Measurements from ENCODE around the gene MREG.
A peak's percentile ranks its signal among the peaks of the same experiment; 100 is the strongest.

Gene MREG, protein sequence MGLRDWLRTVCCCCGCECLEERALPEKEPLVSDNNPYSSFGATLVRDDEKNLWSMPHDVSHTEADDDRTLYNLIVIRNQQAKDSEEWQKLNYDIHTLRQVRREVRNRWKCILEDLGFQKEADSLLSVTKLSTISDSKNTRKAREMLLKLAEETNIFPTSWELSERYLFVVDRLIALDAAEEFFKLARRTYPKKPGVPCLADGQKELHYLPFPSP

GRCh38 chr2:216013080-216013909 is at the start of gene MREG:
Gene MREG, minus strand, starts transcription at chr2:216013551. Its CDS starts 224 bp downstream, at chr2:216013327.
- FAIRE-seq (no peak), DNase-seq (ENCODE audit: low spot score) (peak; percentile 50)

DNA sequence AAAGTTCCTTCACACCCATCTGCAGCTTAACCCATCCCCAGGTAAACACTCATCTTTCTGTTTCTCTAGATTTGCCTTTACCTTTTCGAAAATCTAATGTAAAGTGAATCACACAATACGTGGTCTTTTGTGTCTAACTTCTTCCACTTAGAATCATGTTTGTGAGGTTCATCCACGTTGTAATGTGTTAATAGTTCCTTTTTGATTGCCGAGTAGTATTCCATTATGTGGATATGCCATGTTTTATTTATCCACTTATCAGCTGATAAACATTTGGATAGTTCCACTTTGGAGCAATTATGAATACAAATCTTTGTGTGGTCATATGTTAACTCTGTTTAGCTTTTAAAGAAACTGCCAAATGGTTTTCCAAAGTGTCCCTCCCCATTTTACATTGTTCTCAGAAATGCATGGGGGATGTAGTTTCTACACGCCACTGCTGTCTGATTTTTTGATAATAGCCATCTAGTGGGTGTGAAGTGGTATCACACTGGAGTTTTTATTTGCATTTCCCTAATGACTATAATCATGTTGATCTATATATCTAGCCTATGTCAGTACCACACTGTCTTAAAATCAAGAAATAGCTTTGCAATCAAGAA is 46.0 kb upstream of the MREG start:
- no peak for FAIRE-seq

GRCh38 chr2:216057688-216058193 is 44.4 kb upstream of the MREG start:
- FAIRE-seq: peak; percentile 100
- DNase-seq (ENCODE audit: low spot score): peak; percentile 100

More for the DNA sequence above, 46.0 kb upstream of the MREG start:
- peak; percentile 6 for DNase-seq (ENCODE audit: low spot score)

GRCh38 chr2:216056739-216057138 is 43.4 kb upstream of the MREG start:
- peak; percentile 26 for DNase-seq (ENCODE audit: low spot score)
- FAIRE-seq: no peak

GRCh38 chr2:216055680-216056079 is 42.3 kb upstream of the MREG start:
- FAIRE-seq: no peak
- DNase-seq (ENCODE audit: low spot score): no peak

DNA sequence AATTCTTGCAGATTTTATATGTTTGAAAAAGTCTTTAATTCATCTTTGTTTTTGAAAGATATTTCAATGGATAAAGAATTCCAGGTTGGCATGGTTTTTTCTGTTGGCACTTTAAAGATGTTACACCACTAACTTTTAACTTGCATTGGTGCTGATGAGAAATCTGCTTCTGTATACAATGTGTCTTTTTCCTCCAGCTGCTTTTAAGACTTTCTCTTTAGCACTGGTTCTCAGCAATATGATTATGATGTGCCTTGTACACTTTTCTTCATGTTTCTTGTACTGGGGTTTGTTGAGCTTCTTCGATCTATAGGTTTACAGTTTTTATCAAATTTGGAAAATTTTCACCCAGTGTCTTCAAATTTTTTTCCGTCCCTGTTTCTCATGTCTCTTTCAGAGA is 39.1 kb upstream of the MREG start:
- FAIRE-seq: no peak

DNA sequence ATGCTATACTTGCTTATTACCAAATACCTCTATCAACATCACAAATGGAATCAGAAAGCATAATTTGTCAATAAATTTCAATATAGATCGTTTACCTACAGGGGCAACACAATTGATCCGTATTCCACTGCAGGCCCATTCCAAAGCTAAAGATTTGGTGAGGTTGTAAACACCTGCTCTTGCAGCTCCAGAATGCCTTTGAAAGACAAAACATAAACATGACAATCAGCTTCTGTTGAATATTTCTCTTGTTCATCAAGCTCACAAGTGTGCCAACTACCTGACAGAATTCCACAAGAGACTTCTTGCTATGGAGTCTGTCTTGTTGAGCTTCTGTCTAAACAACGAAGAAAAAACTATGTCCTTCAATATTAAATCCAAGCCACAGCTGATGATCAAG is 38.0 kb upstream of the MREG start:
- no peak for FAIRE-seq
- DNase-seq (ENCODE audit: low spot score): no peak

More for the DNA sequence above, 39.1 kb upstream of the MREG start:
- DNase-seq (ENCODE audit: low spot score): no peak

DNA sequence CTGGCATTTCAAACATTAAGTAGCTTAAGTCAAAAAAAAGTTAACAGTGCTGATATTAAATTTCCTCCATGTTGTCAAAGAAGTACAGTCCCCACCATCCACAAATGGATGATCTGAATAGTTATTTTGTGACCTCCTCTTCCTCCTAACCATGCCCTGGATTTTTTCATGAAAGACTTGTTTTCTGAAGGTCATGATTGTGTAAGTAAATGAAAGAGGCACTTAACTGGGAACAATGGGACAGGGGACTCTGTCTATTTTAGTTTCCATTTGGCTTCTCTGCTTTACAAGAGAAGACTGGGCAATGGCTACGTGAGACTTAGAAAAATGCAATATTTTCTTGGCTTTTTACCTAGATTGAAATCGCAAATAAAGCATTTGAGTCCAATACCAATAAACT is 36.1 kb upstream of the MREG start:
- no peak for FAIRE-seq
- DNase-seq (ENCODE audit: low spot score): no peak

GRCh38 chr2:216047397-216047796 is 34.0 kb upstream of the MREG start:
- DNase-seq (ENCODE audit: low spot score): no peak
- FAIRE-seq: no peak

DNA sequence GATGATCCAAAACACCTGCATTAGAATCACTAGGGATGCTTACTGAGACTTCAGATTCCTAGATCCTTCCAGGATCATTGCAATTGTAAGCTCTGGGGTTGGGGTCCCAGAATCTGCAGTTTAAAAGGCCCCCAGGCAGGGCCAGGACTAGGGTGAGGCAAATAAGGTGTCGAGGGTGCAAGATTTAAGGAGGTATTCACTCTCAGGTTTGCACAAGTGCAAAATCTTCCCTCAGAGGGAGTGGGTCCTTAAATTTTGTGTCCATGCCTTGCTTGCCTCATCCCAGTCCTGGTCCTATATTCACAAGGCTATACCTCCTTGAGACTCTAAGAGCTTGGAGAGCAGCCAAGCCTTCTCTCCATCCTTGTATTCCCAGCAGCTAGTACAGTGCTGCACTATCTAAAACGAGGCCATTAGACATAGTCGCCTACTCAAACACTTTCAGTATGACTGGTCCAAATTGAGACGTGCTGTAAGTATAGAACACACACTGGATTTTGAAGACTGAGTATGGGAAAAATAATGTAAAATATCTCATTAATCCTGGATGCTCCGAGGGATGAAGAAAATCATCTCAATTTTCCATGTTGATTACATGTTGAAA is 31.6 kb upstream of the MREG start:
- no peak for DNase-seq (ENCODE audit: low spot score)

DNA sequence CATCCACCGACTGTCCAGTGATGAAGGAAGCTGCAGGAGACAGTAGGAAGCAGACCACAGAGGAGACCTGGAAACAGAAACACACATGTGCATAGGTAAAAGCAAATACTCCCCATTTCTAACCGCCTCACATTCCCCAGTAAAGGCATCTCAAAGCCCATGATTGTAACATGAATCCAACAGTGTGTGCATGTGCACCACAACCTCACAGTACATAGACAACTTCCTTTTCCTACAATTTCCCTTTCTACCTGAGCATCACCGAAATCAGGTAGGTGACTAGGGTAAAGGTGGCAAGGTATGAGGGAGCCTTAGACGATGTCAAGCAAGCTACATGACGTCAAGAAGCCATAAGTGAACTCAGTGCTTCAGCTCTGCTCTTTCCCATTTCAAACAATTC is 30.6 kb upstream of the MREG start:
- FAIRE-seq: no peak
- no peak for DNase-seq (ENCODE audit: low spot score)

More for the DNA sequence above, 31.6 kb upstream of the MREG start:
- FAIRE-seq: no peak

- FAIRE-seq (no peak), DNase-seq (ENCODE audit: low spot score) (no peak)
These were observed 28.1 kb upstream of the MREG start for GRCh38 chr2:216041438-216041837.

DNA sequence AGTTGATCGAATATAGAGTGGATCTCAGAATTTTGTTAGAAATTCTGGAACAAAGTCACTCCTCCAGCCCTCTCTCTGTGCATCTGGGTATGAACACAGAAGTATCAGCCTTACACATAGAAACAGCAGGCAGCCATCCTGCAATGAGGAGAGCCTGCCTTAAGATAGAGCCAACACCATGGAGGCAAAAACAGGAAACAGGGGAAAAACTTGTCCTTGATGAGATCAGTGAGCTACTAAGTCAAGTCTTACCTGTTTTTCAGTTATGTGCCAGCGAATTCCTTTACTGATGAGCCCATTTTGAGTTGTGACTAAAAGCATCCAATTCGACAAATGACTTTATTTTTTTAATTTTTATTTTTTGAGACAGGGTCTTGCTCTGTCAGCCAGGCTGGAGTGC is 26.6 kb upstream of the MREG start:
- FAIRE-seq (no peak), DNase-seq (ENCODE audit: low spot score) (no peak)

DNA sequence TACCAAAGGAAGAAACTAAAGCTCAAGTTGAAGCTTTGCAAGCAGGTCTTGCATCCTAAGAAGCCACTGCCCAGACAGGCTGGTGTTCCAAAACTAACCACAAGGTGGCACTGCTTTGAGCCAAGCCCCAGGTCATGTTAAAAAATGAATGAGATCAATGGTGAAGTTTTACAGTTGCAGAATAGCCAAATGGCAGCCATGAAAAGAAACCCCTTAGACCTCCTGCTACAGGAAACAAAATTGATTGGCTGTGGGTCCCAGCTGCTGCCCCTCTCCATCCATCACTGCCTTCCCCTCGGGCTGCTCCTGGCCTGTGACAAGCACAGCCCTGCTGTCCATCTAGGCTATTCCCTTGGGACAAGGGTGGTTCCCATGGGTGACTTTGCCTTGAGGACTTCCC is 20.7 kb upstream of the MREG start:
- DNase-seq (ENCODE audit: low spot score): peak; percentile 45
- peak; percentile 37 for FAIRE-seq

DNA sequence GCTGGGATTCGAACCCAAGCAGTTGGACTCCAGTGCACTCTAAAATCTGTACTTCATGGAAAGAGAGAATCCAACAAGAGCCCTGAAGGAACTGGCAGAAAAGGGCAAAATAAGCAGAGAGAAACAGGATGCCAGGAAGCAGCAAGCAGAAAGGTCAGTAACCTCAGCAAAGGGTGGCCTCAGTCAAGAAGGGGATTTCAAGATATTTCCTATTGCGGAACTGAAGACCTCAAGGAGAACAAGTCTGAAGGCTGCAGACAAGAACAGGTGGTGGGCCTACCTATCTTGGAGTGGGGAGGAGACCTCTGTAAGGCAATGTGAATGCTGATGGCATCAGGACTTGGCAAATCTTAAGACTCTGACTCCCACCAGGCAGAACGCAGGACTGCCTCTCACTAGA is 20.1 kb upstream of the MREG start:
- no peak for DNase-seq (ENCODE audit: low spot score)

DNA sequence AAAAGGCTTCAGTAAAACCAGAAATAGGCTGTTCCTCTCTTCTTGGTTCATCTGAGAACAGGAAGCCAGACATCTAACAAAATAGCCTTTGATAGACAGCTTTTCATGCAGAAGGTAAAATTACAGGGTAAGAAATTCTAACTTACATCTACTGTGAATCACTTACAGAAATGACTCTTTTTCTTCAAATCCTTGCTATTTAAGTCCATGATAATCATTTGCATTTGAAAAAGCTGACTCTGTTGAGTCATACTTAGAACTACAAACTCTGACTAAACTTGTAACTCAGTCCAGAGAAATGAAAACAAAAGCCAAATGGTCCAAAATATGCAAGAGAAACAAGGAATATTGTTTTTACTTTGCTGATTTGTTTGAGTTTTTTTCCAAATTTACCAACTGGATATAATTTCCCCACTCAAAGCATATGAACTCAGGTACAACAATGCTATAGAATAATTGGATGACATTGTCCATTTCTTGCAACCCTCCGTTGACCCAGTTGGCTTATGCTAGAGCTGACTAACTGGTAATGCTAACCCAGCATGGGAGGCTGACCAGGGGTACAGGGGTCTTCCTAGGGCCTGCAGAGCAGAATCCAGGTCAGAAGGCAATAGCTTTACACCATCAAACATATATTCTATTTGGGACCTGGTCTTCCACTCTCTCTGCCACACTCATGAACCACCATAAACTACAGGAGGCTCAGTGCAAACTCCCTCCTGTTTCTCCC is 18.8 kb upstream of the MREG start:
- DNase-seq (ENCODE audit: low spot score): peak; percentile 10

More for the DNA sequence above, 20.1 kb upstream of the MREG start:
- FAIRE-seq: no peak

GRCh38 chr2:216030216-216030615 is 16.9 kb upstream of the MREG start:
- no peak for FAIRE-seq

More for the DNA sequence above, 18.8 kb upstream of the MREG start:
- FAIRE-seq: no peak

GRCh38 chr2:216029416-216030129 is 16.2 kb upstream of the MREG start:
- FAIRE-seq (no peak), DNase-seq (ENCODE audit: low spot score) (peak; percentile 16)

More at GRCh38 chr2:216030216-216030615, 16.9 kb upstream of the MREG start:
- no peak for DNase-seq (ENCODE audit: low spot score)

DNA sequence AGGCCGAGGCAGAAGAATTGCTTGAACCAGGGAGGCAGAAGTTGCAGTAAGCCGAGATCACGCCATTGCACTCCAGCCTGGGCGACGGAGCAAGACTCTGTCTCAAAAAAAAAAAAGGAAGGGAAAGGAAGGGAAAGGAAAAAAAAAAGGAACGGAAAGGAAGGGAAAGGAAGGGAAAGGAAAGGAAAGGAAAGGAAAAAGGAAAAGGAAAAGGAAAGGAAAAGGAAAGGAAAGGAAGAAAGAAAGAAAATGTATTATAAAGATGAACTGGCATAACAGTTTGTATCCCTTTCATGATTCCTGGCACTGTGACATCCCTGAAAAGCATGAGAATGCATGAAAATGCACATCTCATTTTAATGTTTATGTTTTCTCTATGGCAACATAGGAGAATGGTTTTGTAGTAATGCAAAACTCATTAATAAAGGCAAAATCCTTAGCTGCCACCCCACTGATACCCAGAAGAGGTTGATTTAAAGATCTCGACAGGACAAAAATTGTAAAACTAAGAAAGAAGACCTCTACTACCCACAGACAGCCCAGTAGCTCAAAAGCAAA is 11.5 kb upstream of the MREG start:
- FAIRE-seq (no peak), DNase-seq (ENCODE audit: low spot score) (no peak)

DNA sequence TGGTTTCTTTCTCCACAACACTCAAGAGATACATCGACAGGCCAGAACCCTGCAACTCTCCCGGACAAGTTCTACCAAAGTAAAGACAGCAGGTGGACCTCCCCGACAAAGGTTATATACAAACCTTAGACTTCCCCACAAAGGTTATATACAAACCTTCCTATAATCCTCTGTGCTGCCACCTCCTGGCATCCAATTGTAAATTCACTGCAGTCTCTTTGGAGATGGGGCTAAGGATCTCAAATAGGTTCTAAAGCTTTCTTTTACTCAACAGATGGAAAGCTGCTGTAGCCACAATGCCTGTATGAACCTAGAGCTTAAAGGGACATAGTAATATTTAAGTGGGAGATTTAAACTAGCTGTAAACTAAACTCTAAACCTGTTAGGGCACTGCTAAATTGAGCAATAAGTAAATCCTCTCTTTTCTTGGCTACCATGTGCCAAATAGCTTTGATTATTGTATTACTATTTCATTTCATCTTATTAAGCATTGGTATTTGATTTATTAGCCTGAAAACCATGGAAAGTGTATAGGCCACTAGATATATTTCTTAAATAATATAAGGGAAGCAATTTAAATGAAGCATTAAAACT is 9.8 kb upstream of the MREG start:
- peak; percentile 42 for DNase-seq (ENCODE audit: low spot score)
- peak; percentile 62 for FAIRE-seq

Measured in RCC 7860 (cell line).